ENCODE data around the gene ZNF35.
"Not testable (repeated sequence)": the region's sequence is repeated elsewhere in the genome, so short reads cannot be mapped to it uniquely, and the experiment has no call there.

Gene ZNF35

GRCh38 chr3:44666346-44666745, 17.8 kb downstream of the ZNF35 start:
- no peak overlapping the region for H3K9ac ChIP-seq (ENCODE audit: low read depth, low read length)
- no peaks in the 10 kb centered on the region for H3K9me3 ChIP-seq (ENCODE audit: control insufficient read depth, insufficient read depth, low read length)
- H3K4me1 ChIP-seq (ENCODE audit: insufficient read depth, low read length), result no peaks in the 10 kb centered on the region
- H3K36me3 ChIP-seq (ENCODE audit: insufficient read depth, low read length), result no peaks in the 10 kb centered on the region; the same call in 1 of the 2 replicates

- Histone ChIP-seq H3K4me1 (ENCODE audit: insufficient read depth, low read length) (no peaks in the 10 kb centered on the region), H3K36me3 (ENCODE audit: insufficient read depth, low read length) (no peaks in the 10 kb centered on the region; the same call in 1 of the 2 replicates), H3K9ac (ENCODE audit: low read depth, low read length) (no peak overlapping the region), H3K9me3 (ENCODE audit: control insufficient read depth, insufficient read depth, low read length) (no peaks in the 10 kb centered on the region)
Measured at GRCh38 chr3:44669760-44670159, 21.2 kb downstream of the ZNF35 start.

- not testable (repeated sequence) for H3K4me1 ChIP-seq (ENCODE audit: insufficient read depth, low read length); H3K9ac ChIP-seq (ENCODE audit: low read depth, low read length); H3K9me3 ChIP-seq (ENCODE audit: control insufficient read depth, insufficient read depth, low read length); H3K36me3 ChIP-seq (ENCODE audit: insufficient read depth, low read length)
Measured at GRCh38 chr3:44673466-44673865, 24.9 kb downstream of the ZNF35 start.

GRCh38 chr3:44674211-44674610, 25.7 kb downstream of the ZNF35 start:
- Histone ChIP-seq H3K36me3 (ENCODE audit: insufficient read depth, low read length) (no peaks in the 10 kb centered on the region; the same call in 1 of the 2 replicates), H3K4me1 (ENCODE audit: insufficient read depth, low read length) (no peaks in the 10 kb centered on the region), H3K9me3 (ENCODE audit: control insufficient read depth, insufficient read depth, low read length) (no peaks in the 10 kb centered on the region)

DNA sequence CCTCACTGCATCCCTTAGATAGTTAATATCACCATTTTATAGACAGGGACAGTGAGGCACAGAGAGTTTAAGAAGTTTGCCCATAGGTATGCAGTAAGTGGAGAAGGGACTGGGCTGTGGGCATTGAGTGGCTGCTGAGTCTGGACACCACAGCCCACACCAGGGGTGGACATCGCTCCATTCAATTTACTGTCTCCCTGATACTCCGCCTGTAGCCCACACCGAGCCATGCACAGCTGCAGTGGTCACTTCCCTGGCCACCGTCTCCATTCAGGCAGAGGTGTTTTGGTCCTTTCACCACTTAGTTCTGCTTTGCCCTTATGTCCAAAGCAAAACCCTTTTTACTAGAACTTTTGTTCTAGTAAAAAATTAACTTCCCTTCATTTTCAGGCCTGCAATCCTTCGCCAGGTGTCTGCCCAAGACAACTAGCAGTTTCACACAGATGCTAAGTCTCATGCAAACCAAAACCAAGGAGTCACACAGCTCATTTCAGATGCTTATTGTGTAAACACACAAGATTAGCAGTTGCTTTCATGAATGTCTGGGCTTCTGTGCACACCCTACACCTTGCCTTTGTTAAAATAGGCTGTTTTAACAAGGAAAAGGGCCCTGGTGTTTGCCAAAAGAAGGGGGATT, 30.1 kb downstream of the ZNF35 start:
- Histone ChIP-seq H3K9ac (ENCODE audit: low read depth, low read length) (no peak overlapping the region), H3K9me3 (ENCODE audit: control insufficient read depth, insufficient read depth, low read length) (no peaks in the 10 kb centered on the region; the same call in 1 of the 2 replicates), H3K36me3 (ENCODE audit: insufficient read depth, low read length) (no peaks in the 10 kb centered on the region), H3K4me1 (ENCODE audit: insufficient read depth, low read length) (no peaks in the 10 kb centered on the region)

More at GRCh38 chr3:44674211-44674610, 25.7 kb downstream of the ZNF35 start:
- H3K9ac ChIP-seq (ENCODE audit: low read depth, low read length), result no peak overlapping the region

DNA sequence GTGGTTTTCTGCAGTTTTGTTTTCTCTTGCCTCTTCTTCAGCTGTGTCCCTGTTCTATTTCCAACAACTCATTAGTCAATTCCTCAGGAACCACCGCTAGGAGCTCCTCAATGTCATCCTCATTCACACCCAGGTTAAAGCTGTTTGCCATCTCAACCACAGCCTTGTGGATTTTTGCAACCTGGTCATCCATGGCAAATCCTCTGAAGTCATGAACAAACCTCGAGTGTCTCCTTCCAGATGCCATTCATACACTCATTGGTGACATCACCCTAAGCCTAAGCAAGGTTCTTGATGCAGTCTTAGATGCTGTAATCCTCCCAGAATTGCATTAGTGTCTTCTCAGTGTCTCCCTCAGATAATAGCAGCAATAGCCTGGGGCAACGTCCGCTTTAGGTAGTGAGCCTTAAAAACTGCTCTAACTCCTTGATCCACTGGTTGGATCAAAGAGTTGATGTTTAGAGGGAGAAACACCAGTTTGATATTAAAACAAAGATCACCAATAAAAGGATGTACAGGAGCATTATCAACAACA, 32.5 kb downstream of the ZNF35 start:
- H3K9me3 ChIP-seq (ENCODE audit: control insufficient read depth, insufficient read depth, low read length), result no peaks in the 10 kb centered on the region; the same call in 1 of the 2 replicates

DNA sequence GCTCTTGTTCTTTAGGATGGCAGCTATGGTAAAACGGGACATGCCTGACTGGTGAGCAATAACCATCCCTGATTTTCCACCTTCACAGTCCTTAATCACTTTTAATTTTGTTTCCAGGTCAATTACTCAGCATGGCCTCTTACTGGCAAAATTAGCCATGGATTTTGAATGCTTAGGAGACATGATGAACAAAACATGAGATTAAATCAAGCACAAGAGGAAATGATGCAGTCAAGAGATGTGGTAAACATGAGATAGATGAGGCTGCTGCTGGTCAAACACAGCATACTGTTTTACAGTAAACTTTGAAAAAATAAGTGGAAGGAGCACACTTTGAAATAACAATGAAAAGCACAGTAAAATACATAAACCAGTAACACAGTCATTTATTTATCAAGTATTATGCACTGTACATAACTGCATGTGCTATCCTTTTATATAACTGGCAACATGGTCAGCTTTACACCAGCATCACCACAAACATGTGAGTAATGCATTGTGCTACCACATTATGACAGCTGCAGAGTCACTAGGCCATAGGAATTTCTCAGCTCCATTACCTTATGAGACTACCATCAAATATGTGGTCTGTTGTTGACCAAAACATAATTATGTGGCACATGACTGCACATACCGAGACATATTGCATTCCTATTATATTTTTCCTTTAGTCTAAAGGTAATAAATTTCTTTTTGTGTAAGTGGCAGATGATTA, 33.8 kb downstream of the ZNF35 start:
- Histone ChIP-seq H3K4me1 (ENCODE audit: insufficient read depth, low read length) (no peaks in the 10 kb centered on the region), H3K36me3 (ENCODE audit: insufficient read depth, low read length) (no peaks in the 10 kb centered on the region), H3K9me3 (ENCODE audit: control insufficient read depth, insufficient read depth, low read length) (no peaks in the 10 kb centered on the region; the same call in 1 of the 2 replicates), H3K9ac (ENCODE audit: low read depth, low read length) (no peak overlapping the region)

More for the DNA sequence above, 32.5 kb downstream of the ZNF35 start:
- H3K36me3 ChIP-seq (ENCODE audit: insufficient read depth, low read length), result no peaks in the 10 kb centered on the region
- H3K4me1 ChIP-seq (ENCODE audit: insufficient read depth, low read length), result no peaks in the 10 kb centered on the region
- no peak overlapping the region for H3K9ac ChIP-seq (ENCODE audit: low read depth, low read length)

- H3K9ac ChIP-seq (ENCODE audit: low read depth, low read length), result peak overlapping the region; percentile 97
- no peaks in the 10 kb centered on the region for H3K36me3 ChIP-seq (ENCODE audit: insufficient read depth, low read length)
- H3K9me3 ChIP-seq (ENCODE audit: control insufficient read depth, insufficient read depth, low read length), result no peaks in the 10 kb centered on the region; the same call in 1 of the 2 replicates
- H3K4me1 ChIP-seq (ENCODE audit: insufficient read depth, low read length), result no peaks in the 10 kb centered on the region
Measured at GRCh38 chr3:44685128-44685800, 36.7 kb downstream of the ZNF35 start.

GRCh38 chr3:44687898-44688297, 39.4 kb downstream of the ZNF35 start:
- Histone ChIP-seq H3K9me3 (ENCODE audit: control insufficient read depth, insufficient read depth, low read length) (no peaks in the 10 kb centered on the region), H3K36me3 (ENCODE audit: insufficient read depth, low read length) (no peaks in the 10 kb centered on the region), H3K4me1 (ENCODE audit: insufficient read depth, low read length) (no peaks in the 10 kb centered on the region), H3K9ac (ENCODE audit: low read depth, low read length) (no peak overlapping the region)
